SK-N-SH treated with all-trans-retinoic acid at 6 μM for 48 hours (cell line): ENCODE measurements around the gene KCNMA1.

ENCODE experiments used
- ATAC-seq: fragments of 200-7000 bp; cut with Tn5 transposase; 3 replicates; pipeline ENCODE4 v1.9.1; 2020; ENCODE audit warnings: mild to moderate bottlenecking, moderate library complexity
- BACH2 ChIP-seq: fragments of 250-450 bp; sonication (Bioruptor Pico); IDR thresholded peaks from 2 replicates; pipeline ENCODE4 v1.9.0; 2021; ENCODE audit warnings: mild to moderate bottlenecking, borderline replicate concordance
- CREB5 ChIP-seq: fragments of 250-450 bp; sonication (Bioruptor Pico); IDR thresholded peaks from 2 replicates; pipeline ENCODE4 v1.5.1; 2020; ENCODE audit warnings: low read depth, mild to moderate bottlenecking, moderate library complexity
- CSDC2 ChIP-seq: fragments of 250-450 bp; sonication (Bioruptor Pico); IDR thresholded peaks from 2 replicates; pipeline ENCODE4 v1.5.0; 2020; ENCODE audit warnings: mild to moderate bottlenecking, moderate library complexity
- ISL1 ChIP-seq: fragments of 250-450 bp; sonication (Bioruptor Pico); IDR thresholded peaks from 2 replicates; pipeline ENCODE4 v2.1.2; 2022; ENCODE audit warnings: mild to moderate bottlenecking, moderate library complexity
- OSR1 ChIP-seq: fragments of 250-450 bp; sonication (Bioruptor Pico); IDR thresholded peaks from 2 replicates; pipeline ENCODE4 v1.8.0; 2022; ENCODE audit warnings: moderate library complexity, mild to moderate bottlenecking, inconsistent platforms
- PATZ1 ChIP-seq: fragments of 250-450 bp; sonication (Bioruptor Pico); IDR thresholded peaks from 2 replicates; pipeline ENCODE4 v1.8.0; 2020; ENCODE audit warnings: mild to moderate bottlenecking, moderate library complexity, borderline replicate concordance
- PPARA ChIP-seq: fragments of 250-450 bp; sonication (Bioruptor Pico); IDR thresholded peaks from 2 replicates; pipeline ENCODE4 v1.5.0; 2020; ENCODE audit warnings: mild to moderate bottlenecking, borderline replicate concordance
- RARB ChIP-seq: fragments of 250-450 bp; sonication (Bioruptor Pico); IDR thresholded peaks from 2 replicates; pipeline ENCODE4 v1.8.0; 2021; ENCODE audit warnings: mild to moderate bottlenecking, moderate library complexity
- SNAI2 ChIP-seq: fragments of 250-450 bp; sonication (Bioruptor Pico); IDR thresholded peaks from 2 replicates; pipeline ENCODE4 v1.5.0; 2020; ENCODE audit warnings: mild to moderate bottlenecking, moderate library complexity
- TOX ChIP-seq: fragments of 250-450 bp; sonication (Bioruptor Pico); IDR thresholded peaks from 2 replicates; pipeline ENCODE4 v1.8.0; 2021; ENCODE audit warnings: mild to moderate bottlenecking, moderate library complexity, borderline replicate concordance
- ZC3H10 ChIP-seq: fragments of 250-450 bp; sonication (Bioruptor Pico); IDR thresholded peaks from 2 replicates; pipeline ENCODE4 v1.5.1; 2021; ENCODE audit warnings: mild to moderate bottlenecking, moderate library complexity
- ZFP3 ChIP-seq: fragments of 250-450 bp; sonication (Bioruptor Pico); IDR thresholded peaks from 2 replicates; pipeline ENCODE4 v1.5.0; 2020; ENCODE audit warnings: mild to moderate bottlenecking, moderate library complexity
- ZFP30 ChIP-seq: fragments of 450-650 bp; formaldehyde crosslinking; IDR thresholded peaks from 2 replicates; pipeline ENCODE4 v1.5.0; 2022; ENCODE audit warnings: mild to moderate bottlenecking, moderate library complexity
- ZNF565 ChIP-seq: fragments of 450-650 bp; formaldehyde crosslinking; conservative IDR thresholded peaks from 2 replicates; pipeline ENCODE4 v1.5.0; 2020; ENCODE audit warnings: low read depth, mild to moderate bottlenecking, moderate library complexity
- ZNF70 ChIP-seq: fragments of 450-650 bp; formaldehyde crosslinking; IDR thresholded peaks from 2 replicates; pipeline ENCODE4 v1.5.0; 2020; ENCODE audit warnings: mild to moderate bottlenecking, moderate library complexity
- ZNF8 ChIP-seq: fragments of 450-650 bp; formaldehyde crosslinking; IDR thresholded peaks from 2 replicates; pipeline ENCODE4 v1.5.0; 2020; ENCODE audit warnings: mild to moderate bottlenecking, moderate library complexity
- TF ChIP-seq, protein P1 (sequence below): fragments of 250-450 bp; sonication (Bioruptor Pico); IDR thresholded peaks from 2 replicates; pipeline ENCODE4 v1.5.0; 2020; ENCODE audit warnings: mild to moderate bottlenecking, moderate library complexity
- TF ChIP-seq, protein P2 (sequence below): fragments of 250-450 bp; sonication (Bioruptor Pico); IDR thresholded peaks from 2 replicates; pipeline ENCODE4 v1.8.0; 2021; ENCODE audit warnings: low read depth, mild to moderate bottlenecking, moderate library complexity, borderline replicate concordance

Gene KCNMA1

DNA sequence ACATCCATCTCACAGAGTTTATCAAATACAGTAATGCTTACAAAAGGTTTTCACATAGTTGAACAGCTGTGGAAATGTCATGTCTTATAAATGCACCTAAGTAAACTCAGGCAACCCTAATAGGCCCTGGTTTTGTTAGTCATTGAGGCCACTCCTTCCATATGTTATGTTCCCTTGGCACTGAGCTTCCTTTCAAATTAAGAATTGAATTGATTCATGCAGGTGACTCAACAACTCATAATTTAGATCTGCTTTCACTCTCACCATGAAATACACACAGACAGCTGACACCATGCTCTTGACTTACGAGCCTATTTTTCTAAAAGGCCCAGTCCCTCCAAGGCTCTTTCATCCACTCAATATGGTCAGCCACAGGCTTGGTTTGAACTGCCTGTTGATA lies 476.9 kb downstream of the KCNMA1 start:
- ATAC-seq: peak; percentile 61
- peak; percentile 28; the same call in 1 of the 2 replicates for TF ChIP-seq CREB5 (CRISPR knock-in tag)
- TF ChIP-seq ZC3H10 (CRISPR knock-in tag): peak; percentile 85
- TF ChIP-seq ISL1 (CRISPR knock-in tag): peak; percentile 93
- TF ChIP-seq TOX (CRISPR knock-in tag): peak; percentile 92
- TF ChIP-seq RARB (CRISPR knock-in tag): peak; percentile 14
- 0 out of 2 replicates have a peak, but pooled peaks have one; percentile 23 for TF ChIP-seq CSDC2
- peak; percentile 57 for TF ChIP-seq PATZ1
- TF ChIP-seq ZNF8: no peak
- peak; percentile 70; the same call in 1 of the 2 replicates for TF ChIP-seq ZFP3 (CRISPR knock-in tag)
- TF ChIP-seq BACH2 (CRISPR knock-in tag): no peak
- TF ChIP-seq ZFP30: no peak
- TF ChIP-seq, protein P1, sequence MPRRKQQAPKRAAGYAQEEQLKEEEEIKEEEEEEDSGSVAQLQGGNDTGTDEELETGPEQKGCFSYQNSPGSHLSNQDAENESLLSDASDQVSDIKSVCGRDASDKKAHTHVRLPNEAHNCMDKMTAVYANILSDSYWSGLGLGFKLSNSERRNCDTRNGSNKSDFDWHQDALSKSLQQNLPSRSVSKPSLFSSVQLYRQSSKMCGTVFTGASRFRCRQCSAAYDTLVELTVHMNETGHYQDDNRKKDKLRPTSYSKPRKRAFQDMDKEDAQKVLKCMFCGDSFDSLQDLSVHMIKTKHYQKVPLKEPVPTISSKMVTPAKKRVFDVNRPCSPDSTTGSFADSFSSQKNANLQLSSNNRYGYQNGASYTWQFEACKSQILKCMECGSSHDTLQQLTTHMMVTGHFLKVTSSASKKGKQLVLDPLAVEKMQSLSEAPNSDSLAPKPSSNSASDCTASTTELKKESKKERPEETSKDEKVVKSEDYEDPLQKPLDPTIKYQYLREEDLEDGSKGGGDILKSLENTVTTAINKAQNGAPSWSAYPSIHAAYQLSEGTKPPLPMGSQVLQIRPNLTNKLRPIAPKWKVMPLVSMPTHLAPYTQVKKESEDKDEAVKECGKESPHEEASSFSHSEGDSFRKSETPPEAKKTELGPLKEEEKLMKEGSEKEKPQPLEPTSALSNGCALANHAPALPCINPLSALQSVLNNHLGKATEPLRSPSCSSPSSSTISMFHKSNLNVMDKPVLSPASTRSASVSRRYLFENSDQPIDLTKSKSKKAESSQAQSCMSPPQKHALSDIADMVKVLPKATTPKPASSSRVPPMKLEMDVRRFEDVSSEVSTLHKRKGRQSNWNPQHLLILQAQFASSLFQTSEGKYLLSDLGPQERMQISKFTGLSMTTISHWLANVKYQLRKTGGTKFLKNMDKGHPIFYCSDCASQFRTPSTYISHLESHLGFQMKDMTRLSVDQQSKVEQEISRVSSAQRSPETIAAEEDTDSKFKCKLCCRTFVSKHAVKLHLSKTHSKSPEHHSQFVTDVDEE (CRISPR knock-in tag): 0 out of 2 replicates have a peak, but pooled peaks have one; percentile 33

- TF ChIP-seq, protein P2, sequence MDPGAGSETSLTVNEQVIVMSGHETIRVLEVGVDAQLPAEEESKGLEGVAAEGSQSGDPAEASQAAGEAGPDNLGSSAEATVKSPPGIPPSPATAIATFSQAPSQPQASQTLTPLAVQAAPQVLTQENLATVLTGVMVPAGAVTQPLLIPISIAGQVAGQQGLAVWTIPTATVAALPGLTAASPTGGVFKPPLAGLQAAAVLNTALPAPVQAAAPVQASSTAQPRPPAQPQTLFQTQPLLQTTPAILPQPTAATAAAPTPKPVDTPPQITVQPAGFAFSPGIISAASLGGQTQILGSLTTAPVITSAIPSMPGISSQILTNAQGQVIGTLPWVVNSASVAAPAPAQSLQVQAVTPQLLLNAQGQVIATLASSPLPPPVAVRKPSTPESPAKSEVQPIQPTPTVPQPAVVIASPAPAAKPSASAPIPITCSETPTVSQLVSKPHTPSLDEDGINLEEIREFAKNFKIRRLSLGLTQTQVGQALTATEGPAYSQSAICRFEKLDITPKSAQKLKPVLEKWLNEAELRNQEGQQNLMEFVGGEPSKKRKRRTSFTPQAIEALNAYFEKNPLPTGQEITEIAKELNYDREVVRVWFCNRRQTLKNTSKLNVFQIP (CRISPR knock-in tag): no peak
- no peak for TF ChIP-seq ISL1 (CRISPR knock-in tag)
- TF ChIP-seq CREB5 (CRISPR knock-in tag): no peak
- no peak for TF ChIP-seq OSR1 (CRISPR knock-in tag)
- no peak for TF ChIP-seq TOX (CRISPR knock-in tag)
- no peak for TF ChIP-seq SNAI2 (CRISPR knock-in tag)
- TF ChIP-seq ZNF565: no peak
- no peak for TF ChIP-seq ZNF70 (CRISPR knock-in tag)
- no peak for TF ChIP-seq ZFP30
- TF ChIP-seq ZNF8: no peak
Measured at GRCh38 chr10:77159538-77160110, 478.0 kb downstream of the KCNMA1 start.

DNA sequence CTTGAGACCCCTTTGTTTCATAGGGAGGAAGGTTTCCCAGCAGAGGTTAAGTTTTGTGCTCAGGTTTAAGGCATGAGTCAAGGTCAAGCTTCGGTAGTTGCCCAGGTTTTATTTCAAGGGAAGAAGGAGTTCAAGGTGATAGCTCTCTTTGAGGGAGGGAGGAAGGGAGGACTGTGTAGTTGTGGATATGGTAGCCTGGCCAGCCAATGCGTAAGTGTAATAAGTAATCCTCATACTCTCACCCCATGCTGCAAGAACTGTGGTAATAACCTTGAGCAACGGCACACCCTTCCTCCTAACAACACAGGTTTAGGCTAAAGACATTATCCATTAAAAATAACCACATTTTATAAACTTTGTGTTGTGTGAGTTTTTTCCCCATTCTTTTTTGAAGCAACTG lies 478.9 kb downstream of the KCNMA1 start:
- TF ChIP-seq SNAI2 (CRISPR knock-in tag) (no peak), OSR1 (CRISPR knock-in tag) (no peak), CSDC2 (no peak), ZC3H10 (CRISPR knock-in tag) (no peak), ZFP3 (CRISPR knock-in tag) (no peak)
- no peak for ATAC-seq

More at GRCh38 chr10:77159538-77160110, 478.0 kb downstream of the KCNMA1 start:
- ATAC-seq: no peak

- ATAC-seq: no peak
- TF ChIP-seq TOX (CRISPR knock-in tag) (no peak), PATZ1 (no peak), ZFP30 (no peak), PPARA (CRISPR knock-in tag) (no peak), ZNF8 (no peak), OSR1 (CRISPR knock-in tag) (no peak), ZC3H10 (CRISPR knock-in tag) (no peak), ZFP3 (CRISPR knock-in tag) (no peak), ISL1 (CRISPR knock-in tag) (no peak)
- TF ChIP-seq, protein P2 (CRISPR knock-in tag): no peak
Measured at GRCh38 chr10:77157248-77158019, 480.2 kb downstream of the KCNMA1 start.
